ENCODE results near the gene SPSB3. TPM values are rescaled to one million over a fixed set of nuclear protein-coding genes. Genes with fewer than 3 reads are reported as not detected.
A peak's percentile ranks its signal among the peaks of the same experiment; 100 is the strongest.

Gene SPSB3
- total RNA-seq, 1 donor from 2014 or later = 36.8 TPM

GRCh38 chr16:1775006-1775845 is 7.1 kb downstream of the SPSB3 start:
- no peak overlapping the region for H3K4me3 ChIP-seq
- H3K9me3 ChIP-seq (replicated peaks) = no peaks in the 10 kb centered on the region
- DNase-seq = no peak
- peaks cover 65% of the 10 kb centered on the region for H3K4me1 ChIP-seq
- H3K27me3 ChIP-seq (ENCODE audit: low read depth) = no peaks in the 10 kb centered on the region
- intact Hi-C loops (cut with micrococcal nuclease) = no loop called here
- TF ChIP-seq CTCF (IDR thresholded peaks at IDR 0.05; ENCODE audit: borderline replicate concordance) = no peak
- H3K27ac ChIP-seq (replicated peaks) = no peak overlapping the region
- peaks cover 48% of the 10 kb centered on the region for H3K36me3 ChIP-seq

- no peak for DNase-seq
- H3K27ac ChIP-seq (replicated peaks) = no peak overlapping the region
- no peak for TF ChIP-seq CTCF (IDR thresholded peaks at IDR 0.05; ENCODE audit: borderline replicate concordance)
- no peaks in the 10 kb centered on the region for H3K9me3 ChIP-seq (replicated peaks)
- intact Hi-C loops (cut with micrococcal nuclease) = no loop called here
- H3K36me3 ChIP-seq = peaks cover 42% of the 10 kb centered on the region
- no peaks in the 10 kb centered on the region for H3K27me3 ChIP-seq (ENCODE audit: low read depth)
- peaks cover 65% of the 10 kb centered on the region for H3K4me1 ChIP-seq
- H3K4me3 ChIP-seq = peak overlapping the region; percentile 92
Measured at GRCh38 chr16:1774448-1774780, 8.0 kb downstream of the SPSB3 start.

GRCh38 chr16:1773703-1774447 is 8.5 kb downstream of the SPSB3 start:
- peak overlapping the region; percentile 92 for H3K4me3 ChIP-seq
- no peak for TF ChIP-seq CTCF (IDR thresholded peaks at IDR 0.05; ENCODE audit: borderline replicate concordance)
- H3K36me3 ChIP-seq = peaks cover 43% of the 10 kb centered on the region
- no peak for DNase-seq
- no peaks in the 10 kb centered on the region for H3K9me3 ChIP-seq (replicated peaks)
- intact Hi-C loops (cut with micrococcal nuclease) = no loop called here
- H3K4me1 ChIP-seq = peaks cover 65% of the 10 kb centered on the region
- H3K27ac ChIP-seq (replicated peaks) = peak overlapping the region; percentile 95
- no peaks in the 10 kb centered on the region for H3K27me3 ChIP-seq (ENCODE audit: low read depth)

GRCh38 chr16:1772908-1773702 is 9.3 kb downstream of the SPSB3 start, which contains the start of gene MRPS34:
MRPS34 (minus strand) TSS chr16:1773134; CDS start chr16:1773119, 15 bp downstream.
- intact Hi-C loops (cut with micrococcal nuclease) = no loop called here
- H3K4me1 ChIP-seq = peaks cover 65% of the 10 kb centered on the region
- H3K27me3 ChIP-seq (ENCODE audit: low read depth) = no peaks in the 10 kb centered on the region
- peak within 1 kb of the TSS; percentile 95 for H3K27ac ChIP-seq (replicated peaks)
- H3K4me3 ChIP-seq = peak within 1 kb of the TSS; percentile 92
- peaks cover 45% of the 10 kb centered on the region for H3K36me3 ChIP-seq
- peak; percentile 79 for TF ChIP-seq CTCF (IDR thresholded peaks at IDR 0.05; ENCODE audit: borderline replicate concordance)
- peak; percentile 86 for DNase-seq
- H3K9me3 ChIP-seq (replicated peaks) = no peaks in the 10 kb centered on the region

- intact Hi-C loops (cut with micrococcal nuclease) = no loop called here
- Histone ChIP-seq H3K27me3 (ENCODE audit: low read depth) (no peaks in the 10 kb centered on the region), H3K27ac (replicated peaks) (peak within 1 kb of the TSS; percentile 95), H3K9me3 (replicated peaks) (no peaks in the 10 kb centered on the region), H3K36me3 (peaks cover 45% of the 10 kb centered on the region), H3K4me3 (peak within 1 kb of the TSS; percentile 92), H3K4me1 (peaks cover 65% of the 10 kb centered on the region)
- TF ChIP-seq CTCF (IDR thresholded peaks at IDR 0.05; ENCODE audit: borderline replicate concordance) = no peak
- no peak for DNase-seq
Measured at GRCh38 chr16:1772362-1772907, 9.9 kb downstream of the SPSB3 start, which contains the start of gene EME2. EME2 (plus strand) TSS chr16:1772810; CDS start chr16:1773228, 418 bp downstream.

Measured in left ventricle myocardium inferior (tissue), 1 donor.